Activated CD8-positive, alpha-beta memory T cell treated with anti-CD3 and anti-CD28 coated beads for 1 hour (primary cell): ENCODE measurements around the gene CPNE6.

ENCODE experiments used
- DNase-seq, 2 donors: peaks; one replicate each; pipeline ENCODE4 v3.0.0-alpha.2; 2020; ENCODE audit warnings: low read depth in 1 of 2; ENCODE audit errors: extremely low read depth in 1 of 2

Gene CPNE6

GRCh38 chr14:24126939-24127338 is 55.6 kb downstream of the CPNE6 start:
- DNase-seq: no peak

- DNase-seq: no peak
These were observed 56.3 kb downstream of the CPNE6 start for GRCh38 chr14:24127673-24128072.
